CD1c-positive myeloid dendritic cell (primary cell): Measurements from ENCODE around the gene ATRN.
"Not testable (repeated sequence)": the region's sequence is repeated elsewhere in the genome, so short reads cannot be mapped to it uniquely, and the experiment has no call there.

ENCODE experiments used
- DNase-seq: peaks from one replicate; pipeline ENCODE4 v3.0.0-alpha.2; 2016; ENCODE audit errors: extremely low spot score

ATRN gene

DNA sequence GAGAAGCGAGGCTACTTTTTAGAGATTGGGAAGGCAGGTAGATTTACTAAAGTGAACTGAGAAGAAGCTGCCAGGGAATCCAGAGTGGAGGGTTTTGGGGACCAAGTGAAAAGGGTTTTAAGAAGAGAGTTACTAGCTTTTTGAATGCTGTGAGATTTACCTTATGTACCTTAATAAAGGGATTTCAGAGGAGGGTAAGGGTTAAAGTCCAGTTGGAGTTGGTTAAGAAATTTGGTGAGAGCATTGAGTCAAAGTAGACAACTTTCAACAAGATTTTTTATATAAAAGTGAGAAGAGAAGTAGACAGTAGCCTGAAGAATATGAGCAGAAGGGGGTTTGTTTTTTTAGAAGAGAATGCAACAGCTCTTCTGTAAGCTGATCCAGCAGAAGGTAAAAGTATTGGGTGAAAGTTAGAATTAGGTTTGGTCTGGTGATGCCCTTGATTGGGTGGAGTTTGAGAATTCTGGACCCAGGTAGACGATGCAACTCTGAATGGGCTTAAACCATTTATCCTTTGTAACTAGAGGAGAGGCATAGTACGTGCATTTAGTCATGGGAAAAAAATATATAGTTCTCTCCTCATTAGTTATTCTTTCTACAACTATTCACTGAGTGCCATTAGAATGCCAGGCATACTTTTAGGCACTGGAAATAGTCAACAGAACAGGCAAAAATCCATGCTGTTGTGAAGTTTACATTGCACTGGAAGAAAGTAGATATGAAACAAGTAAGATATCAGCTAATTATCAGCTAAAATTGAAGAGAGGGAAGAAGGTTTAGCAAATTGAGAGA, 44.8 kb downstream of the ATRN start:
- DNase-seq, result no peak

DNA sequence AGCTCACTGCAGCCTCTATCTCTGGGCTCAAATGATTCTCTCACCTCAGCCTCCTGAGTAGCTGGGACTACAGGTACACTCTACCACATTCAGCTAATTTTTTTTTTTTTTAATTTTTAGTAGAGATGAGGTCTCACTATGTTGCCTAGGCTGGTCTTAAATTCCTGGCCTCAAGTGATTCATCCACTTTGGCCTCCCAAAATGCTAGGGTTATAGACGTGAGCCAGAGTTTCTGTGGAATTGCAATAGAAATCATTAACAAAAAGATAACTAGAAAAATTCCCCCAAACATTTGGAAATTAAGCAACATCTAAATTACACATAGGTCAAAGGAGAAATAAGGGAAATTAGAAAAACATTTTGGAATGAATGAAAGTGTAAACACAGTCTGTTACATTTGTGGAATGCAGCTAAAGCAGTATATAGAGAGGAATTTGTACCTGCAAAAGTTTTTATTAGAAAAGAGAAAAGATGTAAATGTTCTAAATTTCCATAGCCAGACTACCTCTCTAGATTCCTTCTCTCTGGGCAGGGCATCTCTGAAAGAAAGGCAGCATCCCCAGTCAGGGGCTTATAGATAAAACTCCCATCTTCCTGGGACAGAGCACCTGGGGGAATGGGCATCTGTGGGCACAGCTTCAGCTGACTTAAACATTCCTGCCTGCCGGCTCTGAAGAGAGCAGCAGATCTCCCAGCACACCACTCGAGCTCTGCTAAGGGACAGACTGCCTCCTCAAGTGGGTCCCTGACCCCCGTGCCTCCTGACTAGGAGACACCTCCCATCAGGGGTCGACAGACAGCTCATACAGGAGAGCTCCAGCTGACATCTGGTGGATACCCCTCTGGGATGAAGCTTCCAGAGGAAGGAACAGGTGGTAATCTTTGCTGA, 51.3 kb downstream of the ATRN start:
- no peak for DNase-seq

DNA sequence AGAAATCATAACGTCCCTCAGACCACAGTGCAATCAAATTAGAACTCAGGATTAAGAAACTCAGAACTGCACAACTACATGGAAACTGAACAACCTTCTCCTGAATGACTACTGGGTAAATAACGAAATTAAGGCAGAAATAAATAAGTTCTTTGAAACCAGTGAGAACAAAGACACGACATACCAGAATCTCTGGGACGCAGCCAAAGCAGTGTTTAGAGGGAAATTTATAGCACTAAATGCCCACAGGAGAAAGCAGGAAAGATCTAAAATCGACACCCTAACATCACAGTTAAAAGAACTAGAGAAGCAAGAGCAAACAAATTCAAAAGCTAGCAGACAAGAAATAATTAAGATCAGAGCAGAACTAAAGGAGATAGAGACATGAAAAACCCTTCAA, 53.9 kb downstream of the ATRN start:
- not testable (repeated sequence) for DNase-seq

DNA sequence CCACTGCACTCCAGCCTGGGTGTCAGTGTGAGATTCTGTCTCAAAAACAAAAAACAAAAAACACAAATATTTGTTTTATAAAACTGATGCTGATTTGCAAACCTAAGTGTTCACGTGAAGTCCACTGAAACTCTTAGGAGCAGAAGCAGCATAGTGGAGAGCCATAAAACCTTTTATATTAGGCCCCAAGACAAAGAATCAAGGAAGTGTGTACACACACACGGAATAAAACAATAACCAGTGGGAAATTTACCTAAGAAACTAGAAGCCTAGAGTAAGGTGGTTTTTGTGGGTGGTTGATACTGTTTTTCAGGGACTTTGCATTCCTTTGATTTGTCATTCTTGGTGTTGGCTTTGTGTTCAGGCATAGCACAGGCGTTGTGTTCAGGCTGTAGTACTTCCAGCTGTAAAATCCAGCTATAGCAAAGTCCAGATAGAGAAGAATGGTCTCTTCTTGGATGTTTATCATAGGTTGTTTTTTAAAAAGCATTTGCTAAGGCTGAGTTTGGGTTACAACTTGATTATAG, 61.3 kb downstream of the ATRN start:
- no peak for DNase-seq

DNA sequence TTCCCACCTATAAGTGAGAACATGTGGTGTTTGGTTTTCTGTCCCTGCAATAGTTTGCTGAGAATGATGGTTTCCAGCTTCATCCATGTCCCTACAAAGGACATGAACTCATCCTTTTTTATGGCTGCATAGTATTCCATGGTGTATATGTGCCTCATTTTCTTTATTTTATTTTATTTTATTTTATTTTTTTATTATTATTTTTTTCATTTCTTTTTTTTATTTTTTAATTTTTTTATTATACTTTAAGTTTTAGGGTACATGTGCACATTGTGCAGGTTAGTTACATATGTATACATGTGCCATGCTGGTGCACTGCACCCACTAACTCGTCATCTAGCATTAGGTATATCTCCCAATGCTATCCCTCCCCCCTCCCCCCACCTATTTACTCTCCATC, 66.9 kb downstream of the ATRN start:
- DNase-seq, result not testable (repeated sequence)

DNA sequence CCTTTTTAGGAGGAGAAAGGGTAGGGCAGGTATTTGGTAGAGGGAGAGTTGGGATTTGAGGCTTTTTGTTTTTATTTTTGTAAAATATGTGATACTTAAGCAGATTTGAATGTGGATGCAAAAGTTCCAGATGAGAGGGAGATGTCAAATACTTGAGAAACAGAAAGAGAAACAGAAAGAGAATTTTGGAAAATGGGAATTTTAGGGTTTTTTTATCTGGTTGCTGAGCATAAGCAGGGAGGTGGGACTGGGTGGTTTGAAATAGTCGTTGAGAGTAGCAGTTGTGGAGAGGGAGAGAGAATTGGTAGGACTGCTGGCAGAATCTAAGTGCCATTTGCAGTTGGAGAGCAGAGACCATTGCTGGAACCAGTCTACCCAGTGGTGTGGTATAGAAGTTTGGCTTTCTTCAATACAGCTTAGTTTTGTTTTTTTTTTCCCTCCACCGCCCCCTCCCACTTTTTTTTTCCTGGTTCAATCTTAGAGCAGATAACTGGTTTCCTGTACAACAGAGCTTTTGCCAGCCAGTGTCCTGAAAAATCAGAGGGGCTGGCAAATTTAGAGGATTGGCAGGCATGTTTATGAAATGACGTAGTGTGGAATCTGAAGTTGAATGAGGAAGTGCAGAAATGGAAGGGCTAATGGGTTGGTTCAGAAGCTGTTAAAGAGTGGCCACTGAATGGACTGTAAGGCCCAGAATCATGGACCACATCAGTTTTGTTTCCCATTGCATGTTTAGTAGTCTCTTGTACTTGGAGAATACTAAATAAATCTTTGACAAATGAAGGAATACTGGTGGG, 68.7 kb downstream of the ATRN start:
- DNase-seq, result no peak

DNA sequence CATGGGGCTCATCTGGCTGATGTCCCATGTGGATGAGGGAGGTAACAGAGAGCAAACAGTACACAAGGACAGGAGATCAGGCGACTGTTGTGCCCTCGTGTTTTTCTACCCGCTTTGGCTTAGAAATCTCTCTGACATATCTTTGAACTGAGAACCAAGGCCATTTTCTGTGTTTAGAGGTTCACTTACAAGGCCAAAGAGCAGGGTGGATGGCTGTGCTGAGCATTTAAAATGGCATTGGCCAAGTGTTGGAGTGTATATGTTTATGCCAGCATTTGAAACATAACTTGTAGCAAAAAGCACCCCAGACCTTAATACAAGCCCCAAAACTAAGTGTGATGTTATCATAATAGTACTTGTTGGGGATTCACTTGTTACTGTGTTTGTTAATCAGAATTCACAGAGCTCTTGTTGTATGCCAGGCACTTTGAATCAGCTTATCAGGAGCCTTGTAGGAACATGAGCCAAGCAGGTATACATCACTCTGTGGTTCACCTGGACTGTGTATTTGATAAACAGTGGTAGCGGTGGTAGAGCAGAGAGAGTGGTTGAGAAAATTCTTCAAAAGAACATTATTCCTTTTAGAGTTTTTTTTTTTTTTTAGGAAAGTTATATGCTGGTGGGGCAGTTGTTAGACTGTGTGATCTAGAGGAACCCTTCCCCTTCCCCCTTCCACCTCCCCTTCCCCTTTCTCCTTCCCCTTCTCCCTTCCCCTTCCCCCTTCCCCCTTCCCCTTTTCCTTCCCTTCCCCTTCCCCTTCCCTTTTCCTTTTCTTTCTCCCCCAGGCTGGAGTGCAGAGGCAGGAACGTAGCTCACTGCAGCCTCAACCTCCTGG, 71.3 kb downstream of the ATRN start:
- no peak for DNase-seq

DNA sequence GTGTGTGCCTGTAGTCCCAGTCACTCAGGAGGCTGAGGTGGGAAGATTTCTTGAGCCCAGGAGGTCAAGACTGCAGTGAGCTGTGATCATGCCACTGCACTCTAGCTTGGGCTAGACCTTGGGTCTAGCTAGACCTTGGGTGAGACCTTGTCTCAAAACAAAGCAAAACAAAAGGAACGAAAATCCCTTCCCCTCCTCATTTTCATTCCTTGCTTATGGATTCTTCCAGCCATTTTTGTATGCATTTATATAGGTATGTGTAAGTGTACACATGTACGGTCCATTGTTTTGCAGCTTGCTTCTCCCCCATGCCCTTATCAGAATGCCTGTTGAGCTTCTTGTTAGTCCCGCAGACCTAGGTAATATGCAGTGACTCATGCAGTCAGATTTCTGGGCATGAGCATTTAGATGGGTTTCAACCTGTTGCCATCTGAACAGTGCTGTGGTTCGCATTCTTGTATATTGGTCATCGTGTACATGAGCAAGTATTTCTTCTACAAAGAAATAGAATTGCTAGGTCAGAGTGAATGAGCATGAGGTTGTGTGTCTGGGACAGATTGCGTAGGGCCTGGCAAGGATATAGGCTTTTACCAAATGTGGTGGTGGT, 73.2 kb downstream of the ATRN start:
- DNase-seq, result no peak

DNA sequence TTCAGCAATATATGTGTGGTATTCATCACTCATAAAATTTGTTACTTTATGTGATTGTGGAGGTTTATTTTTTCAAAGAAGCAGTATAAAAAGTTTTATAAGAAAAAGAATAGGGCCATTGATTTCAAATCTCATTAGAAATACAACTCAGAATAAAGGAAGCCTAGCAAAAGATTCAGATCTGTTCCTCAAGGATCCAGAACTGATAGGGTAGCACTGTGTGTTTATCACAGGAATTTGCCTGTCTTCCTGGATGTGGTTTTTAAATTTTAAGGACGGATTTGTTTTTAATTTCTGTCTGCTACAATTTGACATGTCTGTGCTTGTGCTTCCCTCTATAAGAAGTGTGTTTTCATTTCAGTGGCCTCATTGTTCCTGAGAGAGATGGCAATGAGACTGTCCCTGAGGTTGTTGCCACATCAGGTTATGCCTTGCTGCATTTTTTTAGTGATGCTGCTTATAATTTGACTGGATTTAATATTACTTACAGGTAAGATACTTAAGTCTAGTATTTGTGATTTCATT, 74.6 kb downstream of the ATRN start:
- no peak for DNase-seq

DNA sequence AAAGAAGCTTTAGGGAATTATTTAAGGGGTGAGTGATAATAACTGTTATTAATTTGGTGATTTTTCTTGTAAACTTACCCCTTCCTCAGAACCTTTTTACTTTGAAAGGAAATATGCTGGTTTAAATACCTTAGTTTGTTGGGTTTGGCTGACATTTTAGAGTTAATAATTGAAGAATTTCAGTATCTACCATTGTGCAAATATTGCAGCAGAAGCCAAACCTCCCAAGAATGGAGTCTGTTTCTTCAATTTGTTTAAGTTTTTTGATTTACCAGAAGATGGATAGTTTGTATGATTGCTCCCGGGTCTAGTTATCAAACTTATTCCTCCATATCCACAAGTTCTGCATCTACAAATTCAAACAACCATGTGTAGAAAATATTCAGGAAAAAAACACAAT, 77.1 kb downstream of the ATRN start:
- no peak for DNase-seq

DNA sequence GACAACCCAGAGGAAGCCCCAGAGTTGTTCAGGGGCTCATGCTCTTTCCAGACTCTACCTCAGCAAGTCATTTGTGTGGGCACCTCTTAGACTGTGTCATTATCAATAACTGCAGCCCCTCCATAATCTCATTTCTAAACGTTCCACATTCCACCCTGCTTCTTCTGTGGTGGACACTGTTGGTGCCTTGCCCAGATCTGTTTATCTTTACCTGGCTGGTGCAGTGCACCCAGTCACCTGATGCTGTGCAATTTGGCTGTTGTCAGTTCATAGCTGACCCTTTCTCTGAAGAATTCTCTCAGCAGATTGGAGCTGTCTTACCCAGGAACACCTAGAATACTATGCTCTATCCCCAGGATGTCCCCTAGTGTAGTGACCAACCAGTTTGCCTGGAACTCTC, 80.0 kb downstream of the ATRN start:
- DNase-seq, result no peak

DNA sequence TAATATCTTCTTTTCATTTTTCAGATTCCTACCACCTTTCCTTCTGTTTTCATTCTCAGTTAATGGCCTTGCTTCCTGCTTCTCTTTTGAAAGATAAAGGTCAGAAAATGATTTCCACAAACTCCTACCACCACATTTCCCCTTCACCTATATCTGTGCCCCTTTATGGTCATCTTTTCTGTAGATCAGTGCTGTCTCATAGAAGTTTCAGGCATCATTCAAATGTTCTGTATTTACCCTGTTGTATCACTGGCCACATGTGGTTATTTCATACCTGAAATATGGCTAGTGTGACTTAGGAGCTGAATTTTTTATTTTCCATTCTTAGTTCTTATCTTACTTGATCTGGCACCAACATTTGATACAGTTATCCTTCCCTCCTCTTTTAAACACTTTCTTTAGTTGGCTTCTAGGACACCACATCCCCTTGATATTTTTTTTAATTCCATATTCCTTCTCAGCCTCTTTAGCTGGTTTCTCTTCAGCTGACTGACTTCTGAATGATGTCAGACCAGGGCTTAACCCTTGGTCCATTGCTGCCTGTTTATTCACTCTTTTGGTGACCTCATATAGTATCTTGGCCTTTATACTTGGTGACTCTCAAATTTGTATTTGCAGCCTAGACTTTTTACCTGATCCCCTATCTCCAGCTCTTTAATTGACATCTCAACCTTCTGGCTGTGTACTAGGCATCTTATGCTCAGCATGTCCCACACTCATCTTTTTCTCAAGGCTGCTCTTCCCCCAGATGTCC, 81.0 kb downstream of the ATRN start:
- DNase-seq, result no peak

DNA sequence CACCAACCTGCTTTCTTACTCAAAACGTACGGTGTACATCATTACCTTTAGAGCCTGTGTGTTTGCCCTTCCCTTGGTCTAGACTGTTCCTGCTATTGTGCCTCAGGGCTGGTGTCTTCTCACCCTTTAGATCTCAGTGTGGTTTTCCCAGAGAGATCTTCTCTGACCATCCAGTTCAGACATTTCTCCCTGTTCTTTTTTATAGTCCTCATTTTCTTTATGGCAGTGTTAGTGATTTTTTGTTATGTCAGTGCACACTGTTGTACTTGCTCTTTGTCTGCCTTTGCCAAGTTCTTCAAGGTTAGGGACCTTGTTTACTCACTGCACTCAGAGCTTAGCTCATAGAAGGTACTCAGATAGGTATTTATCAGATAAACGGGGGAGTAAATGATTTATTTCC, 82.8 kb downstream of the ATRN start:
- no peak for DNase-seq

DNA sequence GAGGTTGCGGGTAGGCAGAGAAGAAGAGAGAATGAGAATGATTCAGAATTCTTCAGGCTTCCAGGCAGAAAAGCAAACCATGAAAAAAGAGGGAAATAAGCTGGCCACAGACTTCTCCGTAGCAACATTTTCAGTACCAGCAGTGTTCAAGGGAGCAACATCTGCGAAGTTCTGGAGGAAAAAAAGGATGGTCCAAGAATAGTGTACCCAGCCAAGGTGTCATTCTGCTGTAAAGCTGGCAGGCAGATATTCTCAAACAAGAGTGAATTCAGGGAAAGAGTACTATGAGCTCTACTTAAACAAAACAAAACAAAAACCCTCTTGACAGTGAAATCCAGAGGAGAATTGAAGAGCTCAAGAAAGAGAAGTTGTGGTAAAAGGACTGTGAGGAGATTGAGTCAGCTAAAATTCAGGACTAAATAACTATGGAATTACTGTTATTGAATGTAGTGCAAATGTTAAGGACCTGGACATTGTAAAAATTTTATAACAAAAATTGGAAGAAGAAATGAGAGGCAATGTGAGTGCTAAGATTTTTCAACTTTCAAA, 86.5 kb downstream of the ATRN start:
- DNase-seq, result peak; percentile 54

DNA sequence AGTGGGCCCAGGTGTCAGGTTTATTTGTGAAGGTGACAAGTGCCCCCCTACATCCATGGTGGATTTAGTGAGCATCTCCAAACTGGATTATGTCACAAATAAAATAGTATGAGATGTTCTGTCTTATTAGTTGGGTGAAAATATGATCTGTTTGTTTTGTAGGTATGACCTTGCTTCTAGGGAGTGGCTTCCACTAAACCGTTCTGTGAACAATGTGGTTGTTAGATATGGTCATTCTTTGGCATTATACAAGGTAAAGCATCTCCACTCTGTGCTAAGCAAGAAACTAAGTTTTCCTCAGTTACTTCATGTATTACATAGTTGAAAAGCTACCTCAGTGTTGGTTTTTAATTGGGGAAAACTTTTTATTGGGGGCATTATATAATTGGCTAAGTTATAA, 88.4 kb downstream of the ATRN start:
- DNase-seq, result no peak

DNA sequence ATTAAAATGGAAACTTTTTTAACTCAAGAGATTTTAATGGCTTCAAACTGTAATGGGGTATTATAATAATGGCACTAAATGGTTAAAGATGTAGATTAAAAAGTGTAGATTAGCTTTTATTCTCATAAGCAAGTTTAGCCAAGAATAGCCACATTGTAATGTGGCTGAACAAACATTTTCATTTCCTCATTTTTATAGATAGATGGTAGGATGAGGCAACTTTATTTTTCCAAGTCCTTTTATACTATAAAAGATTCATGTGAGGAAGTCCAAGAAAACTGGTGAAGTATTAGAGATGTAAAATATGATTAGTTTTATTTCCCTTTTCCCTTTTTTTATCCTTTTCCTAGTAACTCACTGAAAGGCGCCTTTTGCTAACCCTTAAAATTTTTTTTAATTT, 88.8 kb downstream of the ATRN start:
- DNase-seq, result peak; percentile 51

DNA sequence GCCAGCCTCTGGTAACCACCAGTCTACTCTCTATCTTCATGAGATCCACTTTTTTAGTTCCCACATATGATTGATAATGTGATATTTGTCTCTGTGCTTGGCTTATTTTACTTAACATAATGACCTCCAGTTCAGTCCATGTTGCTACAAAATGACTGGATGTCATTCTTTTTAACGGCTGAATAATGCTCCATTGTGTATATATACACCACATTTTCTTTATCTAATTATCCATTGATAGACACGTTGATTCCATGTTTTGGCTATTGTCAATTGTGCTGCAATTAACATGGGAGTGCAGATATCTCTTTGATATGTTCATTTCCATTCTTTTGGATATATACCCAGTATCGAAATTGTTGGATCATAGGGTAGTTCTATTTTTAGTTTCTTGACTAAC, 89.3 kb downstream of the ATRN start:
- DNase-seq, result no peak

DNA sequence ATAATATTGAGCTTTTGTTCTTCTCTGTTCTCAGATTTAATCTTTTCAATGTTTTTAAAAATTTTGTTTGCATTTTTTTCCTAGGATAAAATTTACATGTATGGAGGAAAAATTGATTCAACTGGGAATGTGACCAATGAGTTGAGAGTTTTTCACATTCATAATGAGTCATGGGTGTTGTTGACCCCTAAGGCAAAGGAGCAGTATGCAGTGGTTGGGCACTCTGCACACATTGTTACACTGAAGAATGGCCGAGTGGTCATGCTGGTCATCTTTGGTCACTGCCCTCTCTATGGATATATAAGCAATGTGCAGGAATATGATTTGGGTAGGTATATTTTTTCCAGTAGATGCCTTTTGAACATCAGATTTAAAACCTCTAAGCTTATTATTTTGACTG, 89.8 kb downstream of the ATRN start:
- DNase-seq, result no peak

DNA sequence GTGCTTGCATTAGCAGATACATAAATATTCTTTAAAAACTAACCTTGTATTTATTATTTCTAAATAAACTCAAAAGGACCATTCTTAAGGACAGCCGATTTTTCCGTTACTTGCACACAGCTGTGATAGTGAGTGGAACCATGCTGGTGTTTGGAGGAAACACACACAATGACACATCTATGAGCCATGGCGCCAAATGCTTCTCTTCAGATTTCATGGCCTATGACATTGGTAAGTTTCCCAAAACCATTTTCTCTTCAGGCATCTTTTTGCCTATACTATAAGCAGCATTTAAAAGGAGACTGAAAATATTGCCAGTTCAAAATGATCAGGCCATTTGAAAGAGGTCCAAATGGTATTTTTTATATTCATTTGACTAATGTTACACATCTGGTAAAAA, 92.3 kb downstream of the ATRN start:
- DNase-seq, result no peak
